H9 (cell line): ENCODE data around the gene SMO. TPM values are rescaled to one million over a fixed set of nuclear protein-coding genes. Genes with fewer than 3 reads are reported as not detected.
"Not testable (repeated sequence)": the region's sequence is repeated elsewhere in the genome, so short reads cannot be mapped to it uniquely, and the experiment has no call there.

ENCODE experiments used
- DNase-seq: peaks from one replicate; pipeline ENCODE4 v3.0.0-alpha.2; 2017
- H2AFZ ChIP-seq: one replicate; pipeline ENCODE4 v1.6.1; 2013; ENCODE audit warnings: mild to moderate bottlenecking, low read length, control low read depth, moderate library complexity
- H2AK5ac ChIP-seq: 2 replicates; pipeline ENCODE4 v1.6.1; 2013; ENCODE audit warnings: low read length, control low read depth, mixed read lengths; ENCODE audit not compliant: insufficient read length
- H2BK120ac ChIP-seq: one replicate; pipeline ENCODE4 v1.6.1; 2013; ENCODE audit warnings: low read depth, mild to moderate bottlenecking, low read length, control low read depth, inconsistent platforms; ENCODE audit not compliant: poor library complexity, severe bottlenecking
- H2BK12ac ChIP-seq: 2 replicates; pipeline ENCODE4 v1.6.1; 2013; ENCODE audit warnings: low read length, control low read depth, mixed read lengths, low read depth; ENCODE audit not compliant: insufficient read length
- H2BK15ac ChIP-seq: 2 replicates; pipeline ENCODE4 v1.6.1; 2013; ENCODE audit warnings: low read depth, low read length, control low read depth
- H2BK20ac ChIP-seq: one replicate; pipeline ENCODE4 v1.6.1; 2013; ENCODE audit warnings: low read depth, mild to moderate bottlenecking, low read length, control low read depth, inconsistent platforms; ENCODE audit not compliant: poor library complexity, severe bottlenecking
- H2BK5ac ChIP-seq: 2 replicates; pipeline ENCODE4 v1.6.1; 2013; ENCODE audit warnings: low read length, control low read depth, mixed read lengths; ENCODE audit not compliant: insufficient read length
- H3K14ac ChIP-seq: 2 replicates; pipeline ENCODE4 v1.6.1; 2013; ENCODE audit warnings: low read length, control low read depth; ENCODE audit not compliant: insufficient read depth
- H3K18ac ChIP-seq: 2 replicates; pipeline ENCODE4 v1.6.1; 2013; ENCODE audit warnings: low read depth, mild to moderate bottlenecking, mixed read lengths, low read length, control low read depth; ENCODE audit not compliant: insufficient read length
- H3K23ac ChIP-seq: 2 replicates; pipeline ENCODE4 v1.6.1; 2013; ENCODE audit warnings: low read length, control low read depth, mixed read lengths, low read depth; ENCODE audit not compliant: insufficient read length
- H3K23me2 ChIP-seq: 2 replicates; pipeline ENCODE4 v1.6.1; 2013; ENCODE audit warnings: low read depth, mild to moderate bottlenecking, mixed read lengths, low read length, control low read depth; ENCODE audit not compliant: insufficient read length, poor library complexity, severe bottlenecking
- H3K27ac ChIP-seq: 2 replicates; pipeline ENCODE4 v1.5.1; 2013; ENCODE audit warnings: low read length, control low read depth, mixed read lengths, low read depth; ENCODE audit not compliant: insufficient read length
- H3K27me3 ChIP-seq: 2 replicates; pipeline ENCODE4 v1.6.1; 2013; ENCODE audit warnings: low read length, control low read depth, inconsistent platforms; ENCODE audit not compliant: insufficient read depth
- H3K4ac ChIP-seq: 2 replicates; pipeline ENCODE4 v1.6.1; 2013; ENCODE audit warnings: low read depth, mild to moderate bottlenecking, control low read depth, inconsistent platforms, low read length, moderate library complexity
- H3K4me1 ChIP-seq: 2 replicates; pipeline ENCODE4 v1.6.1; 2013; ENCODE audit warnings: low read length, control low read depth, inconsistent platforms; ENCODE audit not compliant: insufficient read depth
- H3K4me2 ChIP-seq: 2 replicates; pipeline ENCODE4 v1.6.1; 2013; ENCODE audit warnings: low read length, control low read depth, mixed read lengths; ENCODE audit not compliant: insufficient read length, insufficient read depth
- H3K56ac ChIP-seq: 2 replicates; pipeline ENCODE4 v1.6.1; 2013; ENCODE audit warnings: low read depth, mild to moderate bottlenecking, mixed read lengths, low read length, control low read depth; ENCODE audit not compliant: insufficient read length
- H3K79me1 ChIP-seq: 2 replicates; pipeline ENCODE4 v1.6.1; 2013; ENCODE audit warnings: low read depth, mild to moderate bottlenecking, moderate library complexity, low read length, control low read depth, inconsistent platforms; ENCODE audit not compliant: insufficient read depth, poor library complexity, severe bottlenecking
- H3K79me2 ChIP-seq: 2 replicates; pipeline ENCODE4 v1.6.1; 2013; ENCODE audit warnings: low read length, control low read depth, inconsistent platforms; ENCODE audit not compliant: insufficient read depth
- H3K9ac ChIP-seq: 2 replicates; pipeline ENCODE4 v1.6.1; 2013; ENCODE audit warnings: low read length, control low read depth, mixed read lengths; ENCODE audit not compliant: insufficient read length; ENCODE audit errors: extremely low read depth
- H3K9me3 ChIP-seq: one replicate; pipeline ENCODE4 v1.6.1; 2013; ENCODE audit warnings: low read depth, low read length, inconsistent platforms; ENCODE audit not compliant: control insufficient read depth
- H3T11ph ChIP-seq: one replicate; pipeline ENCODE4 v1.6.1; 2013; ENCODE audit warnings: mild to moderate bottlenecking, low read length, control low read depth, inconsistent platforms
- H4K20me1 ChIP-seq: one replicate; pipeline ENCODE4 v1.6.1; 2013; ENCODE audit not compliant: control insufficient read depth, insufficient read length, insufficient read depth
- H4K5ac ChIP-seq: 2 replicates; pipeline ENCODE4 v1.6.1; 2013; ENCODE audit warnings: low read depth, mild to moderate bottlenecking, mixed read lengths, low read length, control low read depth; ENCODE audit not compliant: insufficient read length
- H4K8ac ChIP-seq: replicated peaks from 2 replicates; pipeline ENCODE4 v1.6.1; 2013; ENCODE audit warnings: low read length, control low read depth, mixed read lengths, low read depth; ENCODE audit not compliant: insufficient read length
- H4K91ac ChIP-seq: 2 replicates; pipeline ENCODE4 v1.6.1; 2013; ENCODE audit warnings: low read depth, mild to moderate bottlenecking, moderate library complexity, mixed read lengths, low read length, control low read depth; ENCODE audit not compliant: insufficient read length
- H3K27ac Mint-ChIP-seq, 3 experiments: 2 replicates in 2 of 3; 3 replicates in 1 of 3; pipeline ENCODE4 v1.8.0; 2020 to 2021; ENCODE audit warnings: mixed read lengths in 3 of 3, mild to moderate bottlenecking in 1 of 3, moderate library complexity in 1 of 3
- H3K27me3 Mint-ChIP-seq: 2 replicates; pipeline ENCODE4 v1.8.0; 2021; ENCODE audit warnings: low read depth, mild to moderate bottlenecking, moderate library complexity, mixed read lengths
- H3K36me3 Mint-ChIP-seq, 3 experiments: 2 replicates in 2 of 3; 3 replicates in 1 of 3; pipeline ENCODE4 v1.8.0; 2020 to 2021; ENCODE audit warnings: low read depth in 3 of 3, mixed read lengths in 3 of 3; ENCODE audit not compliant: insufficient read depth in 1 of 3
- H3K4me1 Mint-ChIP-seq, 2 experiments: 2 replicates each; pipeline ENCODE4 v1.8.0; 2020; ENCODE audit warnings: mixed read lengths in 2 of 2
- H3K4me3 Mint-ChIP-seq, 2 experiments: 2 replicates in 1 of 2; 3 replicates in 1 of 2; pipeline ENCODE4 v1.8.0; 2020 to 2021; ENCODE audit warnings: mild to moderate bottlenecking in 2 of 2, mixed read lengths in 2 of 2, moderate library complexity in 1 of 2
- H3K9me3 Mint-ChIP-seq, 2 experiments: 2 replicates in 1 of 2; 3 replicates in 1 of 2; pipeline ENCODE4 v1.8.0; 2020; ENCODE audit warnings: mild to moderate bottlenecking in 2 of 2, mixed read lengths in 2 of 2, moderate library complexity in 1 of 2
- CTCF ChIP-seq: fragments of 200-600 bp; sonication (generic); conservative IDR thresholded peaks from 3 replicates; pipeline ENCODE4 v1.8.0; 2021; ENCODE audit warnings: antibody characterized with exemption, mild to moderate bottlenecking
- WGBS: extraction: QIAGEN DNeasy Blood & Tissue Kit; methylation state at CpG from one replicate; pipeline ENCODE4 v1.1.7; 2013; ENCODE audit warnings: missing lambda C conversion rate, low lambda C conversion rate, mixed read lengths; ENCODE audit not compliant: insufficient read length; ENCODE audit errors: extremely low coverage; 5-methylcytosine and 5-hydroxymethylcytosine counted together
- total RNA-seq: library from RNA; stranded (reverse); gene quantifications from 2 replicates; pipeline ENCODE4 v1.2.1, GENCODE V29; 2021

The SMO gene
- total RNA-seq, 1 experiment from 2014 or later, result 66.8 TPM

DNA sequence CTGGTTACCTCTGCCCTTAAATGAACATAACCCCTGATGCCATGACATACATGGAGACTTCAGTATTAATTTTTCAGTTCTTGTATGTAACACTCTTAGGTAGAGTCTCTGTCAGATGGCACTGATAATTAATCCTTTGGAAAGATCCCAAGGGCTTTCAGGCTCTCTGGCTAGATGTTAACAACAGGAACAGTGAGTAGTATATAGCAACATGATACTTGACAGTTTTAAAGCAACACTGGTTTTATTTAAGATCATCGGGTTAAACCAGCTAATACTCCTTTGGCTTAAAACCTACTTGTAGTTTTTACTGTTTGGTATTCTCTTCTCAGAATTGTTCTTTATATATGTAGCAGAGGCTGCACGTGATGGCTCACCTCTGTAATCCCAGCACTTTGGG is 63.7 kb downstream of the SMO start:
- Histone ChIP-seq H4K5ac (no peak overlapping the region), H2BK120ac (no peak overlapping the region)

GRCh38 chr7:129252603-129253002 is 64.2 kb downstream of the SMO start:
- not testable (repeated sequence) for H3K4me3 Mint-ChIP-seq, H3K79me2 ChIP-seq, H3K23me2 ChIP-seq

More for the DNA sequence above, 63.7 kb downstream of the SMO start:
- H4K8ac ChIP-seq, result no peak overlapping the region
- H3K4me2 ChIP-seq, result no peak overlapping the region
- H3K79me2 ChIP-seq, result peaks cover 2% of the 10 kb centered on the region; the same call in 1 of the 2 replicates
- H3K4me3 Mint-ChIP-seq, result no peak overlapping the region
- H3K23ac ChIP-seq, result no peak overlapping the region
- no peak overlapping the region for H3T11ph ChIP-seq
- no peak overlapping the region; the same call in 1 of the 2 replicates for H3K4ac ChIP-seq
- H3K27ac Mint-ChIP-seq, result no peak overlapping the region
- DNase-seq, result no peak
- H3K4me1 ChIP-seq, result peaks cover 1% of the 10 kb centered on the region; the same call in 1 of the 2 replicates
- H2BK20ac ChIP-seq, result no peak overlapping the region
- H3K23me2 ChIP-seq, result no peaks in the 10 kb centered on the region
- no peak overlapping the region for H3K27ac ChIP-seq
- no peak overlapping the region for H2AK5ac ChIP-seq
- H3K9me3 ChIP-seq, result no peaks in the 10 kb centered on the region
- H3K56ac ChIP-seq, result no peak overlapping the region
- no peak overlapping the region for H3K9ac ChIP-seq
- H3K14ac ChIP-seq, result no peak overlapping the region
- no peaks in the 10 kb centered on the region for H4K20me1 ChIP-seq
- H3K79me1 ChIP-seq, result no peaks in the 10 kb centered on the region
- H3K18ac ChIP-seq, result no peak overlapping the region
- no CpG with 5 or more reads among the region's 2 CpGs for WGBS
- no peak overlapping the region for H2BK12ac ChIP-seq
- H3K9me3 Mint-ChIP-seq, result no peaks in the 10 kb centered on the region
- H3K36me3 Mint-ChIP-seq, result no peaks in the 10 kb centered on the region; a peak in 2 of 7 replicates
- H3K27me3 Mint-ChIP-seq, result no peaks in the 10 kb centered on the region
- H2AFZ ChIP-seq, result no peak overlapping the region
- no peak overlapping the region for H4K91ac ChIP-seq
- H3K27me3 ChIP-seq, result no peaks in the 10 kb centered on the region
- H2BK15ac ChIP-seq, result no peak overlapping the region
- H2BK5ac ChIP-seq, result no peak overlapping the region
- H3K4me1 Mint-ChIP-seq, result peaks cover 10 to 13% of the 10 kb centered on the region in 2 experiments
- no peak for TF ChIP-seq CTCF

More at GRCh38 chr7:129252603-129253002, 64.2 kb downstream of the SMO start:
- H3K4ac ChIP-seq, H3K9ac ChIP-seq, H2BK5ac ChIP-seq, H2BK15ac ChIP-seq, H3K9me3 Mint-ChIP-seq, H2AK5ac ChIP-seq, H2BK12ac ChIP-seq, H3K14ac ChIP-seq, H3K4me1 ChIP-seq, H3K4me2 ChIP-seq, H2BK20ac ChIP-seq, DNase-seq, H3K18ac ChIP-seq, H3K9me3 ChIP-seq, H3K79me1 ChIP-seq, H3K27ac Mint-ChIP-seq, H4K20me1 ChIP-seq, H3K56ac ChIP-seq, H3K36me3 Mint-ChIP-seq, H2AFZ ChIP-seq, H4K91ac ChIP-seq, H2BK120ac ChIP-seq, H3K27ac ChIP-seq, H3K23ac ChIP-seq, H4K5ac ChIP-seq, H3T11ph ChIP-seq, H4K8ac ChIP-seq, H3K27me3 ChIP-seq, H3K27me3 Mint-ChIP-seq: not testable (repeated sequence)
- H3K4me1 Mint-ChIP-seq, result peaks cover 15 to 18% of the 10 kb centered on the region in 2 experiments
- no CpG with 5 or more reads among the region's 5 CpGs for WGBS
